Neural cell (in vitro differentiated cells): ENCODE data around the gene ARL6IP6.
A peak's percentile ranks its signal among the peaks of the same experiment; 100 is the strongest.

Experiments used
- POLR2AphosphoS5 ChIP-seq: IDR thresholded peaks from 2 replicates; pipeline ENCODE4 v1.6.1; 2012
- SMC3 ChIP-seq: fragments of 450-650 bp; conservative IDR thresholded peaks from 2 replicates; pipeline ENCODE4 v1.6.1; 2014; ENCODE audit warnings: antibody characterized with exemption, mild to moderate bottlenecking, moderate library complexity; ENCODE audit not compliant: poor library complexity
- TAF1 ChIP-seq: IDR thresholded peaks from 2 replicates; pipeline ENCODE4 v1.6.1; 2012; ENCODE audit warnings: low read depth
- TF ChIP-seq, protein P1 (sequence below): fragments of 450-650 bp; IDR thresholded peaks from 2 replicates; pipeline ENCODE4 v1.5.1; 2014; ENCODE audit warnings: antibody characterized with exemption, mild to moderate bottlenecking, moderate library complexity; ENCODE audit not compliant: poor library complexity, severe bottlenecking

DNA sequence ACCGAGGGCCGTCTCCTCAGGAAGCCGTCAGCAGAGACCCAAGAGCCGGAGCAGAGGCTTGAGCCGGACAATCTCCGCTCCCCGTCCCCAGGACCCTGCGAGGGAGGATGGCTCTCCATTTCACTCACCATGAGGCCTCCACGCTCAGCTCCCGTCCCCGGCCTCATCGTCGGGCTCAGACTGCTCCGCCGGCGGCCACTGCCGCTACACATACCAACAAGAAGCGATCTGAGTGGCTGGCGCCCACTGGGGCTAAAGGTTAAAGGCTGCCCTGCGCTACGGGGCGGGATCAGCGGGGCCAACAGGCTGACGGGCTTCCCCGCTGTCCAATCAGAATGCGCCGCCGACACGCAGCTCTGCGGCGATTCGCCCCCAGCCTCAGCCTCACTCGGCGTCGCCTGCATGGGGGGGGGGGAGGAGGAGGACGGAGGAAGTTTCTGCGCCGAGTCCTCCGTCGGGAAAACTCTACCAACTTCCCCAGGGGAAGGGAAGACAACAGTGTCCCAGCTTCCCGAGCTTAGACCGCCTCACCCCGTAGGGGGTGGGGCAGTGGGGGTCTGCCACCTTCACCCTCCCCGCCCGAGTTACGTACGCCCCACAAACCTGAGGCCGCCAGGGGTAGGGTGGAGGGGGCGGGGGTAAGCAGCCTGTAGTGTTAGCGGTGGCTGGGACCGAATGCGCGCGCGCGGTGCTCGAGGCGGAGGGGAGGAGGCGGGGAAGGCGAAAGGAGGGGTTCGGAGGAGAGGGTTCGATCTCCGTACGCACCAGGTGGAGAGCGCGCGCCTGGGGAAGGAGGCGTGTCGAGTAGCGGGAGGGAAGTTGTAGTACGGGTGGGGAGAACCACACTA, 968 bp upstream of the ARL6IP6 start, which contains the start of gene PRPF40A:
- TF ChIP-seq SMC3: peak; percentile 7
- TF ChIP-seq POLR2AphosphoS5: peak; percentile 98
- TF ChIP-seq TAF1: peak; percentile 73
- TF ChIP-seq, protein P1, sequence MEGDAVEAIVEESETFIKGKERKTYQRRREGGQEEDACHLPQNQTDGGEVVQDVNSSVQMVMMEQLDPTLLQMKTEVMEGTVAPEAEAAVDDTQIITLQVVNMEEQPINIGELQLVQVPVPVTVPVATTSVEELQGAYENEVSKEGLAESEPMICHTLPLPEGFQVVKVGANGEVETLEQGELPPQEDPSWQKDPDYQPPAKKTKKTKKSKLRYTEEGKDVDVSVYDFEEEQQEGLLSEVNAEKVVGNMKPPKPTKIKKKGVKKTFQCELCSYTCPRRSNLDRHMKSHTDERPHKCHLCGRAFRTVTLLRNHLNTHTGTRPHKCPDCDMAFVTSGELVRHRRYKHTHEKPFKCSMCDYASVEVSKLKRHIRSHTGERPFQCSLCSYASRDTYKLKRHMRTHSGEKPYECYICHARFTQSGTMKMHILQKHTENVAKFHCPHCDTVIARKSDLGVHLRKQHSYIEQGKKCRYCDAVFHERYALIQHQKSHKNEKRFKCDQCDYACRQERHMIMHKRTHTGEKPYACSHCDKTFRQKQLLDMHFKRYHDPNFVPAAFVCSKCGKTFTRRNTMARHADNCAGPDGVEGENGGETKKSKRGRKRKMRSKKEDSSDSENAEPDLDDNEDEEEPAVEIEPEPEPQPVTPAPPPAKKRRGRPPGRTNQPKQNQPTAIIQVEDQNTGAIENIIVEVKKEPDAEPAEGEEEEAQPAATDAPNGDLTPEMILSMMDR: peak; percentile 25
